WTC11 (cell line): ENCODE data around the gene BCAM. TPM values are rescaled to one million over a fixed set of nuclear protein-coding genes. Genes with fewer than 3 reads are reported as not detected.

Source experiments
- ATAC-seq: fragments of 200-7000 bp; cut with Tn5 transposase; 2 replicates; pipeline ENCODE4 v1.10.0; 2021; ENCODE audit warnings: mild to moderate bottlenecking, moderate library complexity
- CTCF ChIA-PET: fragments of 300-600 bp; sonication (Branson Sonifier 250); formaldehyde crosslinking; loops from one replicate; lab custom pipeline; 2021; ENCODE audit warnings: antibody characterized with exemption; lab: Charles Lee
- POLR2A ChIA-PET: fragments of 350-600 bp; sonication (Branson Sonifier 250); formaldehyde crosslinking; loops from one replicate; lab custom pipeline; 2021; ENCODE audit warnings: antibody characterized with exemption; lab: Charles Lee
- DNase-seq: peaks from one replicate; pipeline ENCODE4 v3.0.0; 2021; ENCODE audit warnings: low spot score
- H3K27ac Mint-ChIP-seq: 2 replicates; pipeline ENCODE4 v1.8.0; 2021; ENCODE audit warnings: mixed read lengths
- H3K27me3 Mint-ChIP-seq: 2 replicates; pipeline ENCODE4 v1.8.0; 2021; ENCODE audit warnings: low read depth, mild to moderate bottlenecking, moderate library complexity, mixed read lengths
- H3K36me3 Mint-ChIP-seq: 2 replicates; pipeline ENCODE4 v1.8.0; 2021; ENCODE audit warnings: mixed read lengths
- H3K4me1 Mint-ChIP-seq: 2 replicates; pipeline ENCODE4 v1.8.0; 2022; ENCODE audit warnings: mixed read lengths
- H3K4me3 Mint-ChIP-seq: 2 replicates; pipeline ENCODE4 v1.8.0; 2021; ENCODE audit warnings: mild to moderate bottlenecking, moderate library complexity, mixed read lengths
- H3K9me3 Mint-ChIP-seq: 2 replicates; pipeline ENCODE4 v1.8.0; 2021; ENCODE audit warnings: mixed read lengths
- ATF1 ChIP-seq: sonication (generic); formaldehyde crosslinking; IDR thresholded peaks from 2 replicates; pipeline ENCODE4 v1.8.1; 2023; ENCODE audit warnings: mild to moderate bottlenecking, moderate library complexity, missing genetic modification reagents
- ELF4 ChIP-seq: sonication (generic); formaldehyde crosslinking; IDR thresholded peaks from 2 replicates; pipeline ENCODE4 v1.8.1; 2022; ENCODE audit warnings: low read depth, mild to moderate bottlenecking, moderate library complexity, missing genetic modification reagents
- EMX1 ChIP-seq: fragments of 250-450 bp; sonication (Bioruptor Pico); IDR thresholded peaks from 2 replicates; pipeline ENCODE4 v1.8.0; 2021; ENCODE audit warnings: mild to moderate bottlenecking
- FOXK1 ChIP-seq: sonication (generic); formaldehyde crosslinking; IDR thresholded peaks from 2 replicates; pipeline ENCODE4 v1.8.0; 2022; ENCODE audit warnings: mild to moderate bottlenecking, moderate library complexity, missing genetic modification reagents
- HMGA2 ChIP-seq: fragments of 250-450 bp; sonication (Bioruptor Pico); IDR thresholded peaks from 2 replicates; pipeline ENCODE4 v1.4.0; 2021; ENCODE audit warnings: mild to moderate bottlenecking, moderate library complexity
- SMAD3 ChIP-seq: sonication (generic); formaldehyde crosslinking; IDR thresholded peaks from 2 replicates; pipeline ENCODE4 v1.8.0; 2022; ENCODE audit warnings: missing genetic modification reagents, mild to moderate bottlenecking, borderline replicate concordance
- SP1 ChIP-seq: sonication (generic); formaldehyde crosslinking; conservative IDR thresholded peaks from 2 replicates; pipeline ENCODE4 v1.8.1; 2022; ENCODE audit warnings: missing genetic modification reagents
- TCF7 ChIP-seq: sonication (generic); formaldehyde crosslinking; IDR thresholded peaks from 2 replicates; pipeline ENCODE4 v1.8.0; 2022; ENCODE audit warnings: mild to moderate bottlenecking, low read depth, missing genetic modification reagents, moderate library complexity
- ZBTB21 ChIP-seq: sonication (generic); formaldehyde crosslinking; IDR thresholded peaks from 2 replicates; pipeline ENCODE4 v1.8.1; 2023; ENCODE audit warnings: mild to moderate bottlenecking, missing genetic modification reagents, borderline replicate concordance
- ZNF317 ChIP-seq: sonication (generic); formaldehyde crosslinking; IDR thresholded peaks from 2 replicates; pipeline ENCODE4 v1.8.1; 2023; ENCODE audit warnings: low read depth, mild to moderate bottlenecking, moderate library complexity, missing genetic modification reagents, borderline replicate concordance
- total RNA-seq: library from RNA; stranded (reverse); gene quantifications from 3 replicates; pipeline ENCODE4 v1.2.3, GENCODE V29; 2021
- TF ChIP-seq, protein P1 (sequence below): sonication (generic); formaldehyde crosslinking; IDR thresholded peaks from 2 replicates; pipeline ENCODE4 v1.8.0; 2022; ENCODE audit warnings: mild to moderate bottlenecking, missing genetic modification reagents
- TF ChIP-seq, protein P2 (sequence below): sonication (generic); formaldehyde crosslinking; IDR thresholded peaks from 2 replicates; pipeline ENCODE4 v1.8.1; 2023; ENCODE audit warnings: mild to moderate bottlenecking, missing genetic modification reagents, moderate library complexity
- TF ChIP-seq, protein P3 (sequence below): fragments of 250-450 bp; sonication (Bioruptor Pico); IDR thresholded peaks from 2 replicates; pipeline ENCODE4 v1.9.0; 2021; ENCODE audit warnings: mild to moderate bottlenecking
- TF ChIP-seq, protein P4 (sequence below): sonication (generic); formaldehyde crosslinking; IDR thresholded peaks from 2 replicates; pipeline ENCODE4 v1.8.1; 2022; ENCODE audit warnings: low read depth, missing genetic modification reagents, borderline replicate concordance
- TF ChIP-seq, protein P5 (sequence below): sonication (generic); formaldehyde crosslinking; IDR thresholded peaks from 2 replicates; pipeline ENCODE4 v1.8.0; 2022; ENCODE audit warnings: mild to moderate bottlenecking, missing genetic modification reagents
- TF ChIP-seq, protein P6 (sequence below): sonication (generic); formaldehyde crosslinking; IDR thresholded peaks from 2 replicates; pipeline ENCODE4 v1.8.1; 2022; ENCODE audit warnings: missing genetic modification reagents, borderline replicate concordance
- TF ChIP-seq, protein P7 (sequence below): fragments of 250-450 bp; sonication (Bioruptor Pico); IDR thresholded peaks from 2 replicates; pipeline ENCODE4 v1.9.0; 2021; ENCODE audit warnings: mild to moderate bottlenecking

The BCAM gene
- total RNA-seq, 1 experiment from 2014 or later, result 73.1 TPM

DNA sequence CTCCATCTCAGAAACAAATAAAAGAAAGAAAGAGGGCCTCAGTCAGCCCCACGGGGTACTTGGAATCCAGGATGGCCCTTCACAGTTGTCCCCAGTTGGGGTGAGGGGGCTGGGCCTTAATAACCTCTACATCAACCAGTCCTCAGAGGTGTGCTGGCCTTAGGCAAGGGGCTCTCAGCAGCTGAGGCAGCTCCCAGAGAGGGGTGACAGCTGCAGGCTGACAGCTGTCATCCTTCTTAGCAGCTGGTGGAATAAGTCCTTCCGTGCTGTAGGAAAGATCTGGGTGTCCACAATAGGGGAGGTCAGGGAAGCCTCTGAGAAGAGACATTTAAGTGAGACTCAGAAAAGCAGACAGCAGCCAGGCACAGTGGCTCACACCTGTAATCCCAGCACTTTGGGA, 7.4 kb downstream of the BCAM start:
- ChIA-PET POLR2A (no interaction called here), CTCF (no interaction called here)
- no peak overlapping the region for H3K4me3 Mint-ChIP-seq
- ATAC-seq (no peak), DNase-seq (no peak)
- H3K27me3 Mint-ChIP-seq, result peaks cover 76% of the 10 kb centered on the region
- no peaks in the 10 kb centered on the region for H3K9me3 Mint-ChIP-seq
- peaks cover 29% of the 10 kb centered on the region for H3K36me3 Mint-ChIP-seq
- TF ChIP-seq, protein P1, sequence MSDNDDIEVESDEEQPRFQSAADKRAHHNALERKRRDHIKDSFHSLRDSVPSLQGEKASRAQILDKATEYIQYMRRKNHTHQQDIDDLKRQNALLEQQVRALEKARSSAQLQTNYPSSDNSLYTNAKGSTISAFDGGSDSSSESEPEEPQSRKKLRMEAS (CRISPR knock-in tag), result no peak
- TF ChIP-seq EMX1 (CRISPR knock-in tag), result no peak
- TF ChIP-seq, protein P2, sequence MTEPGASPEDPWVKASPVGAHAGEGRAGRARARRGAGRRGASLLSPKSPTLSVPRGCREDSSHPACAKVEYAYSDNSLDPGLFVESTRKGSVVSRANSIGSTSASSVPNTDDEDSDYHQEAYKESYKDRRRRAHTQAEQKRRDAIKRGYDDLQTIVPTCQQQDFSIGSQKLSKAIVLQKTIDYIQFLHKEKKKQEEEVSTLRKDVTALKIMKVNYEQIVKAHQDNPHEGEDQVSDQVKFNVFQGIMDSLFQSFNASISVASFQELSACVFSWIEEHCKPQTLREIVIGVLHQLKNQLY, result no peak
- TF ChIP-seq, all 79 proteins: peak for 0
- Mint-ChIP-seq H3K4me1 (no peaks in the 10 kb centered on the region), H3K27ac (no peak overlapping the region)

DNA sequence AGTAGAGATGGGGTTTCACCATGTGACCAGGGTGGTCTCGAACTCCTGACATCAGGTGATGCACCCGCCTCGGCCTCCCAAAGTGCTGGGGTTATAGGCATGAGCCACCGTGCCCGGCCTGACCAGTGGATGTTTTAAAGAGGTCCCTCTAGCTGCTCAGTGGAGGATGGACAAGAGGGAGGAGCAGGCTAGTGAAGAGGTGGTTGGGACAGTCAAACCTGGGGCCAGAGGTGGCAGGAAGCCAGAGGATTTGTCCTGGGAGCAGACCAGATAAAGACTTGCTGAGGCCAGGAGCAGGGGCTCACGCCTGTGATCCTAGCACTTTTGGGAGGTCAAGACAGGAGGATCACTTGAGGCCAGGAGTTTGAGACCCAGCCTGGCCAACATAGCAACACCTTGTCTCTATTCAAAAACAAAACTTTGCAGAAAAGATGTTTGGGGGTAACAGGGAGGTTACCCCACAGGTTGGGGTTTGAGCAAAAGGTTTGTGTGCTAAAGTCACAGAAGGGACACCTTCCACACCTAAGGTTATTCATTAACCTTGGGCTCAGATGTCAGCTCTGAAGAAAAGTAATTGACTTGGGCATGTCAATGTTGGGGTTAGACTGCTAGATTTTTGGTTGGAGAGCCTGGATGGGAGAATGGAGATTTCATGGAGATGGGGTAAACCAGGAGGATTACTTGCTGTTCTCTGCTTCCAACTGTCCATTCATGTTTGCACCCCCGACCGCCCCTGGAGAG, 9.0 kb downstream of the BCAM start:
- peaks cover 28% of the 10 kb centered on the region for H3K36me3 Mint-ChIP-seq
- H3K27ac Mint-ChIP-seq, result no peak overlapping the region
- H3K4me1 Mint-ChIP-seq, result no peaks in the 10 kb centered on the region
- TF ChIP-seq SMAD3 (no peak), ZNF317 (CRISPR knock-in tag) (no peak), HMGA2 (CRISPR knock-in tag) (no peak), ELF4 (CRISPR knock-in tag) (no peak), FOXK1 (CRISPR knock-in tag) (no peak), SP1 (CRISPR knock-in tag) (no peak)
- TF ChIP-seq, protein P3, sequence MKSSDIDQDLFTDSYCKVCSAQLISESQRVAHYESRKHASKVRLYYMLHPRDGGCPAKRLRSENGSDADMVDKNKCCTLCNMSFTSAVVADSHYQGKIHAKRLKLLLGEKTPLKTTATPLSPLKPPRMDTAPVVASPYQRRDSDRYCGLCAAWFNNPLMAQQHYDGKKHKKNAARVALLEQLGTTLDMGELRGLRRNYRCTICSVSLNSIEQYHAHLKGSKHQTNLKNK (CRISPR knock-in tag), result no peak
- TF ChIP-seq, protein P4, sequence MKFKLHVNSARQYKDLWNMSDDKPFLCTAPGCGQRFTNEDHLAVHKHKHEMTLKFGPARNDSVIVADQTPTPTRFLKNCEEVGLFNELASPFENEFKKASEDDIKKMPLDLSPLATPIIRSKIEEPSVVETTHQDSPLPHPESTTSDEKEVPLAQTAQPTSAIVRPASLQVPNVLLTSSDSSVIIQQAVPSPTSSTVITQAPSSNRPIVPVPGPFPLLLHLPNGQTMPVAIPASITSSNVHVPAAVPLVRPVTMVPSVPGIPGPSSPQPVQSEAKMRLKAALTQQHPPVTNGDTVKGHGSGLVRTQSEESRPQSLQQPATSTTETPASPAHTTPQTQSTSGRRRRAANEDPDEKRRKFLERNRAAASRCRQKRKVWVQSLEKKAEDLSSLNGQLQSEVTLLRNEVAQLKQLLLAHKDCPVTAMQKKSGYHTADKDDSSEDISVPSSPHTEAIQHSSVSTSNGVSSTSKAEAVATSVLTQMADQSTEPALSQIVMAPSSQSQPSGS (CRISPR knock-in tag), result no peak
- no peak overlapping the region for H3K4me3 Mint-ChIP-seq
- CTCF ChIA-PET, result interaction anchor here (0.6 to 1.1 kb wide), 3 partner anchors 16 to 94 kb away, joined by 3 to 6 read pairs (median 3); no protein-coding TSS in a partner anchor
- no peak for ATAC-seq
- peaks cover 79% of the 10 kb centered on the region for H3K27me3 Mint-ChIP-seq
- DNase-seq, result no peak
- no peaks in the 10 kb centered on the region for H3K9me3 Mint-ChIP-seq
- POLR2A ChIA-PET, result no interaction called here

DNA sequence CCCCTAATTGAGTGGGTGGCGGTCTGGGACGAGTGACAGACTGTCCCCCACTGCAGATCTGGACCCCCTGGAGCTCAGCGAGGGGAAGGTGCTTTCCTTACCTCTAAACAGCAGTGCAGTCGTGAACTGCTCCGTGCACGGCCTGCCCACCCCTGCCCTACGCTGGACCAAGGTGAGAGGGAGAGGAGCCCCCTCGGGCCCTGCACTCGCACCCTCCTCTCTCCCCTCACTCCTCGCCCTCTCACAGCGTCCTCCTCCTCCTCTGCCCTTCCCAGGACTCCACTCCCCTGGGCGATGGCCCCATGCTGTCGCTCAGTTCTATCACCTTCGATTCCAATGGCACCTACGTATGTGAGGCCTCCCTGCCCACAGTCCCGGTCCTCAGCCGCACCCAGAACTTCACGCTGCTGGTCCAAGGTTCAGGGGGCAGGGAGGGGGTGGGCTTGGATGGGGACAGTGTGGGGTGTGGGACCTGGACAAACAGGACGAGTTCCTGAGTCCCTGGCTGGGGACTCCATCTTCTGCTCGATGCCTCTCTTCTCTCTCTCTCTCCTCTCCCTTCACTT, 9.6 kb downstream of the BCAM start:
- DNase-seq, result no peak
- Mint-ChIP-seq H3K27ac (no peak overlapping the region), H3K4me1 (no peaks in the 10 kb centered on the region), H3K9me3 (no peaks in the 10 kb centered on the region), H3K36me3 (peaks cover 26% of the 10 kb centered on the region), H3K27me3 (peaks cover 82% of the 10 kb centered on the region), H3K4me3 (no peak overlapping the region)
- POLR2A ChIA-PET, result no interaction called here
- ATAC-seq, result no peak
- CTCF ChIA-PET, result no interaction called here
- no peak for TF ChIP-seq ZBTB21
- TF ChIP-seq, protein P4 (CRISPR knock-in tag), result no peak
- TF ChIP-seq, protein P5, sequence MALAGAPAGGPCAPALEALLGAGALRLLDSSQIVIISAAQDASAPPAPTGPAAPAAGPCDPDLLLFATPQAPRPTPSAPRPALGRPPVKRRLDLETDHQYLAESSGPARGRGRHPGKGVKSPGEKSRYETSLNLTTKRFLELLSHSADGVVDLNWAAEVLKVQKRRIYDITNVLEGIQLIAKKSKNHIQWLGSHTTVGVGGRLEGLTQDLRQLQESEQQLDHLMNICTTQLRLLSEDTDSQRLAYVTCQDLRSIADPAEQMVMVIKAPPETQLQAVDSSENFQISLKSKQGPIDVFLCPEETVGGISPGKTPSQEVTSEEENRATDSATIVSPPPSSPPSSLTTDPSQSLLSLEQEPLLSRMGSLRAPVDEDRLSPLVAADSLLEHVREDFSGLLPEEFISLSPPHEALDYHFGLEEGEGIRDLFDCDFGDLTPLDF (CRISPR knock-in tag), result no peak
- no peak for TF ChIP-seq TCF7 (CRISPR knock-in tag)
- TF ChIP-seq, protein P6, sequence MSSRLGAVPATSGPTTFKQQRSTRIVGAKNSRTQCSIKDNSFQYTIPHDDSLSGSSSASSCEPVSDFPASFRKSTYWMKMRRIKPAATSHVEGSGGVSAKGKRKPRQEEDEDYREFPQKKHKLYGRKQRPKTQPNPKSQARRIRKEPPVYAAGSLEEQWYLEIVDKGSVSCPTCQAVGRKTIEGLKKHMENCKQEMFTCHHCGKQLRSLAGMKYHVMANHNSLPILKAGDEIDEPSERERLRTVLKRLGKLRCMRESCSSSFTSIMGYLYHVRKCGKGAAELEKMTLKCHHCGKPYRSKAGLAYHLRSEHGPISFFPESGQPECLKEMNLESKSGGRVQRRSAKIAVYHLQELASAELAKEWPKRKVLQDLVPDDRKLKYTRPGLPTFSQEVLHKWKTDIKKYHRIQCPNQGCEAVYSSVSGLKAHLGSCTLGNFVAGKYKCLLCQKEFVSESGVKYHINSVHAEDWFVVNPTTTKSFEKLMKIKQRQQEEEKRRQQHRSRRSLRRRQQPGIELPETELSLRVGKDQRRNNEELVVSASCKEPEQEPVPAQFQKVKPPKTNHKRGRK (CRISPR knock-in tag), result no peak
- TF ChIP-seq, protein P7, sequence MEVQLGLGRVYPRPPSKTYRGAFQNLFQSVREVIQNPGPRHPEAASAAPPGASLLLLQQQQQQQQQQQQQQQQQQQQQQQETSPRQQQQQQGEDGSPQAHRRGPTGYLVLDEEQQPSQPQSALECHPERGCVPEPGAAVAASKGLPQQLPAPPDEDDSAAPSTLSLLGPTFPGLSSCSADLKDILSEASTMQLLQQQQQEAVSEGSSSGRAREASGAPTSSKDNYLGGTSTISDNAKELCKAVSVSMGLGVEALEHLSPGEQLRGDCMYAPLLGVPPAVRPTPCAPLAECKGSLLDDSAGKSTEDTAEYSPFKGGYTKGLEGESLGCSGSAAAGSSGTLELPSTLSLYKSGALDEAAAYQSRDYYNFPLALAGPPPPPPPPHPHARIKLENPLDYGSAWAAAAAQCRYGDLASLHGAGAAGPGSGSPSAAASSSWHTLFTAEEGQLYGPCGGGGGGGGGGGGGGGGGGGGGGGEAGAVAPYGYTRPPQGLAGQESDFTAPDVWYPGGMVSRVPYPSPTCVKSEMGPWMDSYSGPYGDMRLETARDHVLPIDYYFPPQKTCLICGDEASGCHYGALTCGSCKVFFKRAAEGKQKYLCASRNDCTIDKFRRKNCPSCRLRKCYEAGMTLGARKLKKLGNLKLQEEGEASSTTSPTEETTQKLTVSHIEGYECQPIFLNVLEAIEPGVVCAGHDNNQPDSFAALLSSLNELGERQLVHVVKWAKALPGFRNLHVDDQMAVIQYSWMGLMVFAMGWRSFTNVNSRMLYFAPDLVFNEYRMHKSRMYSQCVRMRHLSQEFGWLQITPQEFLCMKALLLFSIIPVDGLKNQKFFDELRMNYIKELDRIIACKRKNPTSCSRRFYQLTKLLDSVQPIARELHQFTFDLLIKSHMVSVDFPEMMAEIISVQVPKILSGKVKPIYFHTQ (CRISPR knock-in tag), result no peak
- no peak for TF ChIP-seq ATF1 (CRISPR knock-in tag)
